NCI-H2081 treated with DMSO at 0.1 percent for 48 hours (cell line): ENCODE results near the gene EMID1.
"Not testable (repeated sequence)": the region's sequence is repeated elsewhere in the genome, so short reads cannot be mapped to it uniquely, and the experiment has no call there.

Source experiments
- DNase-seq: peaks from one replicate; lab custom pipeline; 2025; lab: John Stamatoyannopoulos, UW

EMID1 gene

GRCh38 chr22:29231971-29232959 lies 26.6 kb downstream of the EMID1 start:
- no peak for DNase-seq

DNA sequence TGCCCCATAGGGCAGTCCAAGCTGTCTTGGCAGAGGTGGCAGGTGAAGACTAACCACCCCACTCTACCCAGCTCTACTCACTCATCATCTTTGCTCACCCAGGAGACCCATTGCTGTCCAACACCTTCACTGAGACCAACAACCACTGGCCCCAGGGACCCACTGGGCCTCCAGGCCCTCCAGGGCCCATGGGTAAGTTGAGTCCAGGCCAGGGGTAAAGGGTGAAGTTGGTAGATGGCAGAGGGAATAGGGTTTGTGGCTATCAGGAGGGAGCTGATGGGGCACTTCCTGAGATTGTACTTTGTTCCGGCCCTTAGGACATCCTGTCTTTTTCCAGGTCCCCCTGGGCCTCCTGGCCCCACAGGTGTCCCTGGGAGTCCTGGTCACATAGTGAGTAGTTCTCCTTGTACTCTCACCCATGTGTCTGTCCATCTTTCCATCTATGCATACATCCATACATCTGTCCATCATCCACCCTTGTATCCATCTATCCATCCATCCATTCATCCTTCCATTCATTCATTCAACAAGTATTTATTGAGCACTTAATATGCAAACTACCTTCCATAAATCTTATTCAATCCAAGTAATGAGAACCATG lies 27.7 kb downstream of the EMID1 start:
- no peak for DNase-seq

DNA sequence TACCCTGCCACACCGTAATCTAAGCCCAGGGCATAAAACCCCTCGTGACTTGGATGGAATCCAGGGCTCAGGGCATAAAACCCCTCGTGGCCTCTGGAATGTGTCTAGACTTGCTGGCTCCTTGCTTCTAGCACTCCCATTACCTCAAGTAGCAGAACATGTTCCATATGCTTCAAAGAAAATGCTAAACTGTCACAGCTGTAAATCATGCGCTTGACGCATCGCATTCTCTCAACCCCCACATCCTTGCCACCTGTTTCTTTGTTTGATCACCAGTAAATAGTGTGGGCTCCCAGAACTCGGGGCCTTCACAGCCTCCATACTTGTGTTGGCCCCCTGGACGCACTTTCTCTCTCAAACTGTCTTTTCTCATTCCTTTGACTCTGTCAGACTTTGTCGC lies 34.8 kb downstream of the EMID1 start:
- DNase-seq: not testable (repeated sequence)

GRCh38 chr22:29243874-29244446 lies 38.3 kb downstream of the EMID1 start:
- DNase-seq: no peak

GRCh38 chr22:29244785-29245625 lies 39.3 kb downstream of the EMID1 start:
- DNase-seq: no peak

DNA sequence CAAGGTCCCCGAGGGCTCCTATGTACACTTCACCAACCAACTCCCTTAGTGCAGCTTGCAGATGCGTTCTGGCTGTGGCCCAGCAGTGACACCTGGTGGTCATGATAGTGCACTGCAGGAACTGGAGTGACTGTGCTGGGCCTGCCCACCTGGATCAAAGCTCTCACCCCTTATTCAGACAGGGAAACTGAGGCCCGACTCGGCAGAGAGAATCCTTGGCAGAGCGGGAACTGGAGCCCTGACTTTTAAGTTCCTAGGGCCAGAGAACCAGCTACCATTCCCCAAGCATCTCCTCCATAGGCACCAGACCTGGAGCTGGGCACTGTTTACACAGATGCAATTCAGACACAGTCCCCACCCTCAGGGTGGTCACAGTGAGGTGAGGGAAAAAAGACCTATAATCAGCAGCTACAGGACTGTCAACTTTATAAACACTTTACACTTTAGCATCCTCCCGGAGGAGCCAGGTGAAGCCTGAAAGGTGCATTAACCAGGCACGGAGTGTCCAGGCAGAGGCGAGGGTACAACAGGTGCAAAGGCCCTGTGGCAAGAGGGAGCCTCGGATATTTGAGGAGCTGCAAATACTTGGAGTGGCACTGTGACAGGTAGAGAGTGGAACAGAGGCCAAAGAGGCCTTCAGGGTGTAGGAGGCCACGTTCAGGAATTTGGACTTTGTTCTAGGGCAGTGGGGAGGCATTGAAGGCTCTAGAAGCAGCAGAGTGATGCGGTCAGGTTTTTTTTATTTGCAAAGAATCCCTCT lies 40.1 kb downstream of the EMID1 start:
- no peak for DNase-seq

- not testable (repeated sequence) for DNase-seq
Observed at GRCh38 chr22:29247891-29248290, 42.2 kb downstream of the EMID1 start.

- no peak for DNase-seq
Observed at GRCh38 chr22:29251265-29251664, 45.6 kb downstream of the EMID1 start.

- DNase-seq: no peak
Observed at GRCh38 chr22:29251981-29252911, 46.5 kb downstream of the EMID1 start.

- DNase-seq: no peak
Observed at GRCh38 chr22:29253561-29254285, 48.0 kb downstream of the EMID1 start.

GRCh38 chr22:29254286-29254660 lies 48.6 kb downstream of the EMID1 start:
- DNase-seq: no peak

- DNase-seq: no peak
Observed at GRCh38 chr22:29255064-29255621, 49.4 kb downstream of the EMID1 start.

- no peak for DNase-seq
Observed at GRCh38 chr22:29256606-29257325, 51.1 kb downstream of the EMID1 start.

GRCh38 chr22:29257751-29258181 lies 52.1 kb downstream of the EMID1 start:
- no peak for DNase-seq

GRCh38 chr22:29258407-29259252 lies 52.9 kb downstream of the EMID1 start:
- DNase-seq: no peak

DNA sequence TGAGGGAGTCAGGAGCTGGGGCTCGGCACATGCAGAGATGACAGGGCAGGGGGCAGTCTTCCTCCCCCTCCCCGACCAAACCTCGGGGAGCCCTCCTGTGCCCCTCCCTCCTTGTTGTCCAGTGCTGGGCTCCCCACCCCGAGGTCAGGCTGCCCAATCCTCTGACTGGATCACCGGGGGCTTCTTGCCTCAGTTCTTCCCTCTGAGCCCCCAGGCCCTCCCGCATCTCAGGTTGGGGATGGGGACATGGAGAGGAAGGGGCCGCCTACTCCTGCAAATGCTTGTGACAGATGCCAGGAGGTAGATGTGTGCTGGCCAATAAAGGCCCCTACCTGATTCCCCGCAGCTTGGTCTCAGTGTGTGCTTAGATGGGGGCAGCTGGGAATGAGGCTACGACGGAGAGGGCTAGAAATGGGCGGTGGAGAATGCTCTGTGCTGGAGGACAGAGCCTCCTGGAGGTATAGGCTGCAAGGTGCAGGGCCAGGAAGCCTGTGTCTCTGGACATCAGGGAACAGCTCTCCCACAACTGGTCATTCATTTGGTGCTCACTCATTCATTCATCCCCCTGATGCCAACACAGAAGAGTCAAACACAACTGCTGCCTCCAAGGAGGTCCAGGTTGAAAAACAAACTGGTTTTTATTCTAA lies 53.7 kb downstream of the EMID1 start:
- no peak for DNase-seq

- no peak for DNase-seq
Observed at GRCh38 chr22:29260031-29260560, 54.4 kb downstream of the EMID1 start.
